Measurements from ENCODE around the gene TSPOAP1. TPM values are rescaled to one million over a fixed set of nuclear protein-coding genes. Genes with fewer than 3 reads are reported as not detected.

The TSPOAP1 gene
- total and polyA plus RNA-seq, 10 of the 15 experiments (the other 5 are each of a cell fraction or from before 2014, with no cell fraction given): 0.58 to 16.4 (median 4.2) TPM; not detected in 1

GRCh38 chr17:58265902-58266875, 62.4 kb downstream of the TSPOAP1 start:
- ATAC-seq (no peak), FAIRE-seq (no peak), DNase-seq (ENCODE audit: low read depth, low spot score) (no peak)
- Histone ChIP-seq H3K4me2 (ENCODE audit: control insufficient read depth, insufficient read depth) (no peak overlapping the region), H2AFZ (ENCODE audit: control insufficient read depth, low read depth, low read length) (no peak overlapping the region), H3K36me3 (ENCODE audit: control insufficient read depth in 2 of 2, insufficient read depth in 2 of 2, low read length in 1 of 2) (no peaks in the 10 kb centered on the region), H4K20me1 (ENCODE audit: control insufficient read depth, insufficient read depth) (no peaks in the 10 kb centered on the region), H3K27ac (ENCODE audit: control insufficient read depth, insufficient read depth) (no peak overlapping the region), H3K4me3 (no peak overlapping the region), H3K79me2 (ENCODE audit: control insufficient read depth, insufficient read depth, low read length) (no peaks in the 10 kb centered on the region), H3K9ac (ENCODE audit: control insufficient read depth, insufficient read depth, low read length) (no peak overlapping the region), H3K4me1 (ENCODE audit: control insufficient read depth, insufficient read depth, low read length) (no peaks in the 10 kb centered on the region), H3K9me3 (replicated peaks; ENCODE audit: control insufficient read depth, insufficient read depth, low read length) (no peaks in the 10 kb centered on the region), H3K27me3 (replicated peaks in 1 of 2; ENCODE audit: control insufficient read depth in 2 of 2, insufficient read depth in 2 of 2, low read length in 1 of 2) (peaks cover 2 to 5% of the 10 kb centered on the region in 2 experiments; a peak in 2 of 4 replicates)
- intact Hi-C loops (cut with micrococcal nuclease; ENCODE audit: unreplicated experiment): no loop called here
- in situ Hi-C loops (cut with MboI): no loop called here
- 47% methylated on average over 7 of the region's 7 CpGs for WGBS (ENCODE audit: insufficient coverage, insufficient replicate concordance, low lambda C conversion rate, missing lambda C conversion rate)
- ChIA-PET POLR2A (interaction anchor here (0.6 kb wide), 1 partner anchor 130 kb away, joined by 3 read pairs; no protein-coding TSS in a partner anchor), CTCF (interaction anchor here (0.6 to 2.0 kb wide), 2 partner anchors 16 to 39 kb away, joined by 5 to 7 read pairs; no protein-coding TSS in a partner anchor), RAD21 (ENCODE audit: unreplicated experiment) (no interaction called here), SMC1A (ENCODE audit: uncharacterized antibody, unreplicated experiment) (no interaction called here)
- no TSS peak for BruUV-seq (replicated peaks)
- TF ChIP-seq IKZF2 (IDR thresholded peaks at IDR 0.05): no peak
- no peak for TF ChIP-seq POLR2AphosphoS5 (IDR thresholded peaks at IDR 0.05; ENCODE audit: low read length)
- no peak for TF ChIP-seq USF1 (IDR thresholded peaks at IDR 0.05; ENCODE audit: borderline replicate concordance, extremely low read length, insufficient read depth, low read depth, low read length)

- TF ChIP-seq PKNOX1 (IDR thresholded peaks at IDR 0.05) (no peak), ZNF217 (IDR thresholded peaks at IDR 0.05) (no peak), MTA2 (IDR thresholded peaks at IDR 0.05; ENCODE audit: low read depth) (no peak), ZSCAN29 (IDR thresholded peaks at IDR 0.05) (no peak), EZH2 (IDR thresholded peaks at IDR 0.05; ENCODE audit: borderline replicate concordance, control insufficient read depth, low read depth, low read length) (no peak), GATAD2B (conservative IDR thresholded peaks at IDR 0.05; ENCODE audit: low read depth) (no peak), ATF2 (IDR thresholded peaks at IDR 0.05; ENCODE audit: low read length) (no peak)
- no peak overlapping the region for H3K4me2 ChIP-seq (ENCODE audit: control insufficient read depth, insufficient read depth)
- no peaks in the 10 kb centered on the region for H3K4me1 ChIP-seq (ENCODE audit: control insufficient read depth, insufficient read depth, low read length)
- intact Hi-C loops (cut with micrococcal nuclease; ENCODE audit: unreplicated experiment): no loop called here
- no peaks in the 10 kb centered on the region for H3K79me2 ChIP-seq (ENCODE audit: control insufficient read depth, insufficient read depth, low read length)
- no peaks in the 10 kb centered on the region for H4K20me1 ChIP-seq (ENCODE audit: control insufficient read depth, insufficient read depth)
- no peak overlapping the region for H3K9ac ChIP-seq (ENCODE audit: control insufficient read depth, insufficient read depth, low read length)
- CTCF ChIA-PET: interaction anchor here (0.7 to 2.0 kb wide), 3 partner anchors 10 to 19 kb away, joined by 3 to 7 read pairs (median 3); no protein-coding TSS in a partner anchor
- H3K9me3 ChIP-seq (replicated peaks; ENCODE audit: control insufficient read depth, insufficient read depth, low read length): no peaks in the 10 kb centered on the region
- BruUV-seq (replicated peaks): no TSS peak
- in situ Hi-C loops (cut with MboI): no loop called here
- SMC1A ChIA-PET (ENCODE audit: uncharacterized antibody, unreplicated experiment): no interaction called here
- H2AFZ ChIP-seq (ENCODE audit: control insufficient read depth, low read depth, low read length): no peak overlapping the region
- no peaks in the 10 kb centered on the region for H3K36me3 ChIP-seq (ENCODE audit: control insufficient read depth in 2 of 2, insufficient read depth in 2 of 2, low read length in 1 of 2)
- ATAC-seq: no peak
- DNase-seq (ENCODE audit: low read depth, low spot score): no peak
- H3K27me3 ChIP-seq (replicated peaks in 1 of 2; ENCODE audit: control insufficient read depth in 2 of 2, insufficient read depth in 2 of 2, low read length in 1 of 2): peaks cover 2 to 7% of the 10 kb centered on the region in 2 experiments; a peak in 2 of 4 replicates
- no peak for FAIRE-seq
- no peak overlapping the region for H3K4me3 ChIP-seq
- WGBS (ENCODE audit: insufficient coverage, insufficient replicate concordance, low lambda C conversion rate, missing lambda C conversion rate): 31% methylated on average over 4 of the region's 4 CpGs
- no peak overlapping the region for H3K27ac ChIP-seq (ENCODE audit: control insufficient read depth, insufficient read depth)
- POLR2A ChIA-PET: interaction anchor here (0.6 kb wide), 1 partner anchor 130 kb away, joined by 3 read pairs; no protein-coding TSS in a partner anchor
- RAD21 ChIA-PET (ENCODE audit: unreplicated experiment): no interaction called here
These were observed 63.3 kb downstream of the TSPOAP1 start for GRCh38 chr17:58265271-58265670.

Data from GM12878 (cell line).